ENCODE measurements around the gene PANK4.

GRCh38 chr1:2570332-2570731 lies 43.9 kb upstream of the PANK4 start:
- TF ChIP-seq POLR2A (IDR thresholded peaks at IDR 0.05) (no peak), CTCF (IDR thresholded peaks at IDR 0.05) (no peak)
